CD4-positive, alpha-beta T cell treated with Interferon gamma for 1 hour (primary cell): ENCODE data around the gene ZBTB20.

Experiments
- DNase-seq: peaks from one replicate; pipeline ENCODE4 v3.0.0-alpha.2; 2020

The ZBTB20 gene

DNA sequence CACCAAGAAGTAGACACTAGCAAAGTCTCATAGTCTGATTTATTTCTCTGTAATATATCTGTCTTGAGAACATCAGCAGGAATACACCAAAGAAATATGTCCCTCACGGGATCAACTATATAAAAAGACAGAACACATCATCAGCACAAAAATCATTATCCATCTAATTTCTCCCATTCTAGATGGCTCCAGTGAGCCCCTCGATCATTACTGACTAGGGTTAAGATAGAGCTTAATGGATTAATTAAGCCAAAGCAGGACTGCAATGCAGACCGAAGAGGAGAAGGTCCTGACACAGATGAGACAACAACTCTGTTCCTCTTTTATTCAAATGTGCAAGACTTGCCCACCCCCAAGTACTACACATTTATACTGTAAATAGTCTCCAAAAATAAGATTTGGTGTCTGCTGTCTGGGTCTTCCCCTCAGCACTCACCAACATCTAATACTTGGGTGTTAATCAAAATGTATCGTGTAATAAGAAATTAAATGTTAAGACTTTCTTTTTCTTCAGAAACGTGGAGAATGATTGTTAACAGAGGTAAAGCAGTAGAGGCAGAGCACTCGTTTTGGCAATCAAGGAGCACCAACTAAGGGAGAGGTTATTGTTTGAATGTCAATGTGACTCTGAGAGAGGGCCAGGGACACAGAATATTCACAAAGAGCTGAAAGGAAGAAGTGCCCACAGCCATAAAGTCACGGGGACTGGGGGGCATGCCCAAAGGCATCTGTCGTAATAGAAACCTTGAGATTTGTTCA lies 719.6 kb downstream of the ZBTB20 start:
- no peak for DNase-seq

DNA sequence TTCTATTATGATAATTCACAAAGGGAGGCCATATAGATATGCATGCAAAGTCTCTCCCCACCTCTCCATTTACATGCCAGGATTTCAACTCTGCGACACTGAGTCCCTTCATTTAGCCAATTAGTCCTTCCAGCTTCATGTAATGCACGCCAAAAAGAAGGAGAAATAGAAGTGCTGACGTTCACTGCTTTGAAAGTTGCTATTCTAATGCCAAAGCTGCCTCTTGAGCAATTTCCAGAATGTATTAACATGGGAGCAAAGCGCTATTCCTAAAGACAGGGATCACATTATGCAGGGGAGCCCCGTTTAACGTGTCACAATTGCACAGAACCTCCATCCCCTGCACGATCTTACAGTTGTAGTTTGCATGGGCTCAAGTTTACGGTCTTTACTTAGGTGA lies 722.8 kb downstream of the ZBTB20 start:
- DNase-seq = no peak

DNA sequence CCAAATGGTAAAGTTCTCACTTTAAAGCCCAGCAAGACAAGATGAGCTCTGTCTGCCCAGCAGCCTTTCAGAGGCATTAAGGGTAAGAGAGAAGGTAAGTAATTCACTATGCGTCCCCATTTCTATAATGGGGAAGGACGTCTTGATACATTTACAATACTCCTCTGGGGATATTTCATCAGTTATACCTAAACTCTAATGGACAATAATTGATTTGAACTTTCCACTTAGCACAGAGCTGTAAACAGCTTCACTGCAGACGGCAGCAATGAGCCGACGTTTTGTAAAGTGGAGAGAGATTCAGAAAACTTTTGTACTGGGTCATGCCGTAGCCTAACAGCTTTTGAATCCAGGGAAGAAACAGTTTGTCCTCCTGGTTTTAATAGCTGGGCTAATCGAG lies 725.9 kb downstream of the ZBTB20 start:
- no peak for DNase-seq

DNA sequence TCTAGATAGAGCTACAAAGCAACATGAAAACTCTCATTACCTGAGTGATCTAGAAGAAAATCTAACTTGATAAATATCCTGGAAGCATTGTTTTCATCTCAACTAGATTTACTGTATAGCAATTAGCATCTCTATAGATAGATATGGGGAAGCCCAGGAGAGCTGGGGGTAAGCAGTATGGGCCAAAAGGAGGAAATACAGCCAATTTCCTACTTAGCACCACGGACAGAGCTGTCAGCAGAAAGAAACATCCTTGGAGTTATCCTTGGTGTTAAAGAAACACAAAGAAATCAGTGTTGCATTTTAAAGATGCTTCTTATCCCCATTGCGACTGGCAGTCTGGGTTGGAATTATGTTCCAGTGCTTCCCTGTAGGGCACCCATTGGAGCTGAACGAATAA lies 727.0 kb downstream of the ZBTB20 start:
- DNase-seq = no peak

DNA sequence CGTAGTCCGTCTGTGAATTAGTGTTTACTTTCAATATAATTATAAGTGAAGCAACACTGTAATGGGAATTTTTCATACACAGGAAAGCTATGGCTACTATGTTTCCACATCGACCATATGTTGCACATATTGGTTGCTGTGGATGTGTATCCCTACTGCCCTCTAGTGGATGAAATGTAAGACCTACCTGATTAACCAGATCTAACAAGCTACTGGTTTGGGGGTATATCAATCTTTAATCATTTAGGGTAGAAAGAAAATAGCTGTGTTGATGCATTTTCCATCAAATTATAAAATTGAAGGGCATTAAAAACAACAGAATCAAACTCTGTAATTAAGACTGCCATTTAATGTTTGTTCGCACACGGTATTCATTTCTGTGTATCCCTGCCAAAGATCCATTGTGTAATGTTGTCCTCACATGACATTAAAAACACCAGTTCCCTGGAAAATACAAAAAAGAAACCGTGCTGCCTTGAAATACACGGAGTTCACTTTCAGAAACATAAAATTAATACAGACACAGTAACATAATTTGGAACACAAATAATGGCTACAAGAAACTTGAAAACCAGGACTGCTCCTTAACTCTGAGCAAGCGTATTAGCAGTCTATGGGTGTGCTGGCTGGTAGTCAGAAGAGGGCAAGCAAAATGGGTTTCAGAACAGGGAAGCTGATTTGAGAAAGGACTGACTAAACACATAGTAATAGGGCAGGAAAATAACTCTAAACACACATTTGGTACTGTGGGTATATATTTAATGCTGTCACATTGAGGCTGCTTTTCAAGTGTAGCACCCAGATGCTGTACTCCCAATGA lies 728.2 kb downstream of the ZBTB20 start:
- DNase-seq = no peak

DNA sequence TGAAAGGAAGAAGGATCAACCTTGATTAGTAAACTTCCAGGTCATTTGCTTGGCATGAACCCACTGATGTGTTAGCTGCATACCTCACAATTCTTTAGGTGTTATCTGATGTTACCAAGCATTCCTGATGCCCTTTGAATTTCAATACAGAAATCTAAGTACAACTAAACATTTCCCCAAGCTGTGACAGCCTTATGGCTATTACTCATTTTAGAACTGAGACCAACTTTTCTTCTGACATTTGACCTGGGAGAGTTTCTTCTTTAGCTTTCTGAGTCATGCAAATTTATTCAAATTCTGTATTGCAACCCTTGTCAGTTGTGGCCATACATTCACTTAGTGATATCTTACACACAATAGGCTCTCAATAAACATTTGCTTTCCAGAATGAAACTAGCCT lies 729.0 kb downstream of the ZBTB20 start:
- no peak for DNase-seq

DNA sequence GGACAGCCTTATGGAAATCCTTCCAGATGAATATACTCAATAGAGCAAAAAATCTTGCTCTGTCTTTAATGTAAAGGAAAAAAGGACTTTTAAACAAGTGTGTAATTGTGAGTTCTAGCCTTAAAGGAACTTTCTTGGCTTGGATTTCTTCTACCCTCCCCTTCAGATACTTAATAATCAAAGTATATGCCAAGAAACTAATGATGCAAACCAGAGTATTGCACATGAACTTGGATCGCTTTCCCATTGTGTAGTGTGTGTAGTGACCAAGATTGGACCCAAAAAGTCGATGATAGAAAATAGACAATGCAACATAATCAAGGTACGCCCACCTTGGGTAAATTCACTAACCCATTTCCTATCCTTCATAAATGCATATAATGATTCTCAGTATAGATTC lies 729.4 kb downstream of the ZBTB20 start:
- DNase-seq = no peak

DNA sequence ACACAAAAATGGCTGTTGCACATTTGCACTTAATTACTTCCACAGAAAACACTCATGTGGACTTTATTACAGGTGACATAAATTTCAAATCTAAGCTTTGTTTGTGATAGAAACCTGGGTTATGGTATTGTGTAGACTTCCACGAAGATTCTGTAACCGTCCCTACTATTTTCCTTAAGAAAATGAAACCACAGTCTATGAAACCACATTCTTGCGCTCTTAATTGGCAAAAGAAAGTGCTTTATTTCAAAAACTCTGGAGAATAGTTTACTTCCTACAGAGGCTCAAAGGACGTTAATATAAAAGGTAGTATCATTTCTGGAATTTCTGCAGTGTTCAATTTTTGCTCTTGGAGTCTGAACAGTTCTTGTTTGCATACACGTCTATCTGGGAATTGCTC lies 729.8 kb downstream of the ZBTB20 start:
- no peak for DNase-seq

DNA sequence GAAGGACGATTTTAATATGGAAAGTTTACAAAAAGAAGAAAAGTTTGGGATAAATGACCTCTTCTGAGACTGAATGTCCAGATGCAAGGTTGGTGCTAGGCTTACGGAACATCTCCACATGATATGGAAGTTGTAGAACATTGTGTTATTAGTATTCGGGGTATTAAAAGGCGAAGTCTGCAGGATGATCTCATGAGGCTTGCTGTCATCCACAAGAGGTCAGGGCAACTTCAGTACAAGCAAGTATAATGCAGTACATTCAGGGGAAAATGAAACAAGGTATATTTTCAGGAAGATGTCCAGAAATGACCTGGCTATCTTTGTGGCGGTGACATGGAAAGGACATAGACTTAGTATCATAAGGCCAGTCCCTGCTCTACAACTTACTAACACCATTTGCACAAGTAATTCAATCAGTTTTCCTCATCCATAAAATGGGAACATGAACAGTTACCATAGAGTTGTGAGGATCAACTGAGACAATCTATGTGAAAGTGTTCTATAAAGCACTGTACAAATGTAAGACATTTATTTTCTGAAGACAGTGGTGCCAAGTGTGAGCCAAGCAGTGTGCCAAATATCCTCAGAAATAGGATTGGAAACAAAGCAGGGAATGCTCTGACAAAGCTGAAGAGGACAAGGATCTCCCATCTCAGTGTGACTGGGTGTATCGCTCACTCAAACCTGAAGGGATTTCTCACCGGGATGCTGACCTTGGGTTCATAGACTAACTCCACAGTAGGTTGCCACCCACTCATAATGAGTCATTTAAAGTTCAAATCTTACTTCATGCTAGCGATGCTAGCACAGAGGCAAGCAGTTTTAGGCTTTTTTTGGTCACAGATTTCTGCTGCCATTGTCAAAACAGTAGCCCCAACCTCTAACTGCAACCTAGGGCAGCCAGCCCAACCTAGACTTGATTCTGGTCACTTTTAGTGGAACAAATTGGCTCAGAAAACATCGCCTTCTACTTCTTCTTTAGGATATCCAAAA lies 735.0 kb downstream of the ZBTB20 start:
- DNase-seq = no peak

DNA sequence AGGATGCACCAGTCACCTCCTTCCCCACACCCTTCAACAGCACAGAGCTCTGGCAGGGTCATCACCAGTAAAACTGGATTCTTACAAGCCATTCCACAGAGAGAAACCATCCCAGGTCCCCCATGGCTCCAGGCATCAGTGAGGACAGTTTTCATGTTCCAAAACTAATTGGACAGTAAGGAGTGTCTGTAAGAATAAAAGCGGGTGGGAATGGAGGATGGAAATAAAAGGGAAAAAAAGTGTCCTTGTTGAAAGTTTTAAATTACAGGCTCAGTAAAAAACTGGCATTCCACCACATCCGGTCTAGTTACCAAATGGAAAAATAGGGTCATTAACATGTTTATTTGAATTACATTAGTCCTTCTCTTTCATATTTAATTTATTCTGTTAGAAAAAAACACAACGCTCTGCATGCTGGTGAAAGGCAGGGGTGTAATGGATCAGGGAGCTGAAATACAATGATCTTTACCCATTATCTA lies 735.9 kb downstream of the ZBTB20 start:
- no peak for DNase-seq

DNA sequence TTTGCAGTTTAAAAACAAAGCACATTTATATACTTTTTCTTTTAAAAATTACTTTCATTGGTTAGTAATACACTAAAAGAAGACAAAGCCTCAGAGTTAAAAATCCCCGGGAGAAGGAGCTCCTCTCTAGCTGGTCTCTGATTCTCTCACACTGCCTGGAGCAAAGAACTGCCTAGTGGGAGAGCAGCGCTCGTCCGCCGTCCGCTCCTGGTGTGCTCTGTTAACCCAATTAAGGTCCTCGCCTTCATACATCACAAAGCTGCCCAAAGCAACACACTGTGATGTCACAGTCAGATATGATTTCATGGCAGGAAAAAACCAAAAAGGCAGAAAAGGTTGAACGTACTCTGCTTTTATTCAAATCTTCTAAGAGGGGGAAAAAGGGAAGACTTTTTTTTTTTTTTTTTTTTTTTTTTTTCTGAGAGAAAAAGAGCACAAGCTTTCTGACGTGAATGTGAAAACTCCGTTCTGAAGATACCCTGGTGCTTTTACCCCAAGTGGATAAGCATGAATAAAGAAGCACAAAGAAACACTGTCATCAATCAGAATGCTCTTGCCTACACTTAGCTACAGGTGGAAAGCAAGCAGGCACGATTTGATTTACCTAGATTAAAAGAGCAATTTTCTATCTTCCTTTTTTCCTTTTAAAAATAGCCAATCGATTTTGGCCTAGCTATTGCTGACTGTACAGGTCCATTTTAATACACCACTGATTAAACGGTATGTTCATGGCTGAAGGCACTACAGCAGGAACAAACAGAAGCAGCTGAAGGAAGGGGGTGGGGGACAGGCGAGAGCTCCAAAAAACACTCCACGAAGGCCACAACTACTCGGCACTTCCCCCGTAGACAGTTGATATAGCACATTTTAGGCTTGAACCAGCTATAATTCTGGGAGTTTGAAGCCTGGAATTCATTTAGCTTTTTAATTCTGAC lies 738.1 kb downstream of the ZBTB20 start:
- DNase-seq = no peak

DNA sequence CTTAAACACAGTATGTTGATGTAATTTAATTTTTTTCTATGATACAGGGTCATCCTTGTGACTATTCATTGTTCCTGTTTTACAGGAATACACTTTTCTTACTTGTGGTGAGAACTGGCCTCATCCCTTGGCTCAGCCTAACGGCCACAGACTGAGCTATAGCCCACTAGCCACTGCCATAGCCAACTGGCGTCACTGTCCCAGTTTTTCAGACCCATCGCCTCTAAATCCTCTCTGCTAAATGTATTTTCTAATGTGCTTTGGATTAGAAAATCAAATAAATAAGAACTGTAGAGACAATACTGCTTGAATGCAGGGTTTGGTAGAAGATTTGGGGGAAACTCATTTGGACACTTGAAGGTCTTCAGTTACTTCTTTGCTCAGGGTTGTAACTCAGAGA lies 740.2 kb downstream of the ZBTB20 start:
- DNase-seq = no peak

DNA sequence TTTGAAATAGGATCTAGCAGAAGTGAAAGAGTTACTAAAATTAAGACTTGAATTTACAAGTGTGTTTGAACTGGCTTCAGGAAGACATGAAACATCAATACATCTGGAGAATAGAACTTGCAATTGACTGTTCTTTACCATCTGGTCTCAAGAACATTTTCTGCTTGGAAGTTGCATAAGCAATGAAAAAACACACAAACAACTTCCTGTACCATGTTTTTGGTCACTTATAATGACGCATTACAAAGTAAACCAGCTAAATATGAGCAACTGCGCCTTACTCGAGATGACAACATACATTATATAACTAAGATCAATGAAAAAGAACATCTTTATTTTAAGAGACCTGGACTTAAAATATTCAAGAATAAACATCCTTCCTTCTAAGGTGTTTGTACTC lies 740.8 kb downstream of the ZBTB20 start:
- DNase-seq = no peak

DNA sequence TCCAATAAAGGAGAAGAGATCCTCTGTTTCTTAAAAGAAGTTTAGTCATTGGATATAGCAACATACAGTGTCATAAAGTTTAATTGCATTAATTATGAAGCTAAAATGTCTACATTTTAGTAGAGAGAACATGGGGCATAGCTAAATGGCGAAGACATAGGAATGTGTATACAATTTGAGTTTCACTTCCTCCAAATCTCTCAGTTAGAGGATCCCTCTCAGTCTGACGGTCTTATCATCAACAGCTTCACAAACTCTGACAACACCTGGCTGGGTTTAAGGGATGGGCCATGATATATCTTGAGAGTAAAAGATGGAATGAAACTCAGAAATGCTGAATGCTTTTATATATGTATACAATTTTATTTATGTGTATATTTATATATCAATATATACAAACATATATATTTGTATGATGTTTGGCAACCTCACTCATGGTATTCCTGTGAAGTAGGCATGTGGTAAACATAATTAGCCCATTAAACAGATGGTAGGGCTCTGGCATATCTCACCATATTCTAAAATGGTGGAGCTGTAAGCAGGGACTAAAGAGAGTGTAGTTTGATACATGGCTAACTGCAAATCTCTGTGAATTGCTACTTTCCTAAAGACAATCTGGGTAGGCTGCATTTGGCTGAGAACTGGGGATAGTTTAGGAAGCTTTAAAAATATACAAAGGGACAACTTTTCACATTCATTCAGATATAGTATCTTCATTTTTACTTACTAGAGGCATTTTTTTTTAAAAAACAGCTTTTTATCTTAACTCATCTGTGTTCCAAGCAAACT lies 741.7 kb downstream of the ZBTB20 start:
- DNase-seq = no peak

DNA sequence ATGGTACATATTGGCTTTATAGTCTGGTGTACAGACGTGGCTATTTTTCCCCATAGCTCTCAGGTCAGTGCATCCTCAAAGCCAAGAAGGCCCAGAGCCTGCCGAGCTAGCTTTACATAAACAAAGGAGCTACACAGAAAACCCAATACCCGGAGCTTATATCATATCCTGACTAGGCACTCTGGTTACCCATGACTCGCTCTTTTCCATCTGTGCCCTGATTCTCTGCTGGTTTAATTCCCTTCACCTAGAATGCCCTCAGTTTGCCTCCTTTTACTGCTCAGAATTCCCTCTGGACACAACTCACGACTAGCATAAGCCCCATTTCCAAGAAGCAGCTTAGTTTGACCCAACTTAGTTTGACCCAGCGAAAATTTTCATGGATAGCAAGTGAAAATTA lies 742.5 kb downstream of the ZBTB20 start:
- no peak for DNase-seq

DNA sequence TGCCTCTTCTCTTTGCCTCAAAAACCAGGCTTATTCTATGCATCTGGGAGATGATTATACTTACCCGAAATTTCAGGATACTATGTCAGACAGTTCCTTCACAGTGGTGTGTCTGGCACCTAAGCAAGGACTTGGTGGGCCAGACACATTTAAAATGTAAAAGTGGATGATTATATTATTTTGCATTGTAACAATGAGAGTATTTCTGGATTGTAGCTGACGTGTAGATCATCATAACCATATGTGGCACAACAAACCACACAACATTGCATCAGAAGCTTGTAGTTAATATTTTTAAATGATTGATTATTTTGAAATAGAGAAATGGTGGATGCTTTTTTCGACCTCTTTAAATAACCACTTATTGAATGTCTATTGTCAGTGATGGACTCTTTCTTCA lies 744.2 kb downstream of the ZBTB20 start:
- no peak for DNase-seq

DNA sequence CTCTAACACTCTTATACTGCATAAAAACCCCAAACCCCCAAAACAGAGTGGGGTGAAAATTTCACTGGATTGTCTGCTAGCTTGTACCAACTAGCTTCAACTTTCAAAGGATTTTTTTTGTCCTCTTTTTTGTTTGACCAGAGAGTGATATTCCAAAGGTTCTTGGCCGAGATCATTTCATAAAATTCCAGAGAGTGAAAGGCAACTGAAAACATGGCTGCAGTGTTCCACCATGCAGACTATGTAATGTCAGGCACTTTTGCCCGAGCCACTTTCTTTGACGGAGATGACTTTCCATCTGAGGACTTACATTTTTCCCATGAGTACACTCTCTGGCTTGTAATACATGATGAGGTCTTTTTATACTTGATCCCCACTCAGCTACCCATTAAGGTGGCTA lies 745.7 kb downstream of the ZBTB20 start:
- no peak for DNase-seq

DNA sequence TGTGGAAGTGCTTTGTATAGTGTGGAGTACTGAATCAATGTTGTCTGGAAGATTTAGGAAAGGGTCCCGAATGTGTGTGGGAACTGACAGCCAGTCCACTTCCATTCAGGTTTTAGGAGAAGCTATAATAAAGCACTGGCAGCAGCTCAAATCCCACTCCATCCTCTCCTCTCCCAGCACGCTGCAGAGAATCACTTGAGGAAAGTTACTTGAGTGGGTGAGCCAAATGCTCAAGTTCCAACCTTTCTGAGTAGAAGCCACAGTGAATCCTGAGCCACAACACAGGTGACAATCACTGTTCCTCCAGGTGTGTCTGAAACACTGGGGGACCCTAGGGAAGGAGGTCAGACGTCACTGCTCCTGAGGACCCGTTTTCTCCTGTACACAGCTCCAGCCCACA lies 746.7 kb downstream of the ZBTB20 start:
- DNase-seq = no peak

DNA sequence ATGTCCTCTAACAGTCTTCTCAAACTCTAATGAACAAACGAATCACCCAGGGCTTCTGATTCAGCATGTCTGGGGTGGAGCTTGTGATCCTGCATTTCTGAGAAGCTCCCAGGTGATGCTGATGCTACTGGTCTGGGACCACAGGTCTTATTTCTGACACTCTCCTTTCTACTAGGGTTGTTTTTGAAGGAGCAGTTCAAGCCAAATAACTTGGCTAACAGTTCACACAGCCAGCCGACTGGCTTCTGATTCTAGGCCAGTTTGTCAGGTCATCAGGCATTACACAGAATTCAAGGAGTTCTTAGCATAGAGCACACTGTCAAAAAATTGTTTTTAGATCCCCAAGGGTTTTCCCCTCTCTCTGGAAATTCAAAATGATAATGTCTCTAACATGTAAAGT lies 752.5 kb downstream of the ZBTB20 start:
- no peak for DNase-seq

DNA sequence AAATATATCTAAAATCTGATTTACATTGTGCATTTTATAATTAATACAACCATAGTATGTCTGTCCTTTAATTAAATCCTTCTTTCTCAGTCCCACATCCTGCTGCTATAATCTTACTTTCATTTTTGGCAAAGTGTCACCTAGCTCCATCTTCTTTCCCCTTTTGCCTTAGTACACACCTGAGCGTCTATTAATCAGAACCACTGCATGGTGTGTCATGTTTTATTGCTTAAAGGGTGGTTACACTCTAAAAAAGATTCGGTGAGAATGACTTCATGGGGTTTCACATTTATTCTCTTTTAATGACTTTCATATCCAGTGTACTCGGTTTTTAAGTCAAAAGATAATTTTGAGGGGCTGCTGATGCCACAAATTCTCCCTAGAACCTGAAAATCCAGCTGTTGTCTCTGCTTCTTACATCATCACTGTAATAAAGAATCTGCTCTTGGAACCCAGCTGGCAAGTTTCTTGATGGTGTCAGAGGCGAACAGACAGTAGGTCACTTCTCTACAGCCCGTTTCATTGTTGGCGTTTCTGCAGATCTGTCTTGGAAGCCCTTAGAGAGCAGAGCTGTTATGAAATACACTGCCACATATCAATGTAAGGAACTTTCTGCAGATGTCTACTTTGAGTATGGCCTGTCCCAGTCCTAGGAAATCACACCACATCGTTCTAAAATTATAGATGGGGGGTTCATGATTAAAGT lies 753.6 kb downstream of the ZBTB20 start:
- no peak for DNase-seq
